Measurements from ENCODE around the gene TM9SF2. TPM values are rescaled to one million over a fixed set of nuclear protein-coding genes. Genes with fewer than 3 reads are reported as not detected.
"Not testable (repeated sequence)": the region's sequence is repeated elsewhere in the genome, so short reads cannot be mapped to it uniquely, and the experiment has no call there.

Gene TM9SF2, protein sequence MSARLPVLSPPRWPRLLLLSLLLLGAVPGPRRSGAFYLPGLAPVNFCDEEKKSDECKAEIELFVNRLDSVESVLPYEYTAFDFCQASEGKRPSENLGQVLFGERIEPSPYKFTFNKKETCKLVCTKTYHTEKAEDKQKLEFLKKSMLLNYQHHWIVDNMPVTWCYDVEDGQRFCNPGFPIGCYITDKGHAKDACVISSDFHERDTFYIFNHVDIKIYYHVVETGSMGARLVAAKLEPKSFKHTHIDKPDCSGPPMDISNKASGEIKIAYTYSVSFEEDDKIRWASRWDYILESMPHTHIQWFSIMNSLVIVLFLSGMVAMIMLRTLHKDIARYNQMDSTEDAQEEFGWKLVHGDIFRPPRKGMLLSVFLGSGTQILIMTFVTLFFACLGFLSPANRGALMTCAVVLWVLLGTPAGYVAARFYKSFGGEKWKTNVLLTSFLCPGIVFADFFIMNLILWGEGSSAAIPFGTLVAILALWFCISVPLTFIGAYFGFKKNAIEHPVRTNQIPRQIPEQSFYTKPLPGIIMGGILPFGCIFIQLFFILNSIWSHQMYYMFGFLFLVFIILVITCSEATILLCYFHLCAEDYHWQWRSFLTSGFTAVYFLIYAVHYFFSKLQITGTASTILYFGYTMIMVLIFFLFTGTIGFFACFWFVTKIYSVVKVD
- total RNA-seq: 10 to 100 TPM; 51.8 to 53.4 TPM

DNA sequence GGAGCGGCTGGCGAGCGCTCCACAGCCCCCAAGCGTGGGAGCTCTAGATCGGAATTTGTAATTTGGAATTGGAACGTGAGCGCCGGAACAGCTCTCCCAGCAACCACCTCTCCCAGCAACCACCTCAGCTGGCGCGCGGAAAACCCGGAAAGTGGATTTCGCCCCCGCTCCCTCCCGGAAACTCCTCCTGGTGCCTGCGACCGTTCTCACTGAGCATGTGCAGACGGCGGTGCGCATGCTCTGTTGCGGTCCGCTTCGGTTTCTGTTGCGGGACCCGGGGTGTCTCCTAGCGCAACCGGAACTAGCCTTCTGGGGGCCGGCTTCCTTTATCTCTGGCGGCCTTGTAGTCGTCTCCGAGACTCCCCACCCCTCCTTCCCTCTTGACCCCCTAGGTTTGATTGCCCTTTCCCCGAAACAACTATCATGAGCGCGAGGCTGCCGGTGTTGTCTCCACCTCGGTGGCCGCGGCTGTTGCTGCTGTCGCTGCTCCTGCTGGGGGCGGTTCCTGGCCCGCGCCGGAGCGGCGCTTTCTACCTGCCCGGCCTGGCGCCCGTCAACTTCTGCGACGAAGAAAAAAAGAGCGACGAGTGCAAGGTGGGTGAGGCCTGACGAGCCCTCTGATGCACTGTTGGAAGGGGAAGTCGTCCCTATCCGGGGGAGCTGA lies at the start of gene TM9SF2:
Gene TM9SF2, plus strand, starts transcription at position 289 of the 664 bp plus-strand sequence. Its CDS starts 135 bp downstream, at position 424.
- no peaks in the 10 kb centered on the region for H3K27me3 Mint-ChIP-seq
- ChIA-PET POLR2A (interaction anchor here (0.6 to 1.3 kb wide), 3 partner anchors 67 to 204 kb away, joined by 3 read pairs; no protein-coding TSS in a partner anchor), CTCF (interaction anchor here (0.6 to 6.5 kb wide), 15 partner anchors 14 to 973 kb away, joined by 3 to 62 read pairs (median 3); no protein-coding TSS in a partner anchor)
- H3K27ac Mint-ChIP-seq: peak within 1 kb of the TSS; percentile 97
- intact Hi-C loops (cut with DNase I, micrococcal nuclease): loop anchor here (1.0 to 10.0 kb wide), 6 partner anchors 105 to 586 kb away; partner anchors contain the start of genes CLYBL (in 2 of the 2), PCCA (in 1 of the 2) and UBAC2 (in 1 of the 2)
- H3K4me3 Mint-ChIP-seq: peak within 1 kb of the TSS; percentile 96
- DNase-seq (peak; percentile 97), ATAC-seq (peak; percentile 69)
- H3K4me1 Mint-ChIP-seq: peaks cover 68% of the 10 kb centered on the region
- H3K36me3 Mint-ChIP-seq (ENCODE audit: low read depth): peaks cover 10% of the 10 kb centered on the region
- peaks cover 7% of the 10 kb centered on the region for H3K9me3 Mint-ChIP-seq (ENCODE audit: low read depth)

GRCh38 chr13:99454518-99455183 lies 46.6 kb upstream of the TM9SF2 start:
- no peak overlapping the region for H3K4me3 Mint-ChIP-seq
- H3K27ac Mint-ChIP-seq: no peak overlapping the region
- no peak for ATAC-seq
- no peaks in the 10 kb centered on the region for H3K27me3 Mint-ChIP-seq
- ChIA-PET POLR2A (no interaction called here), CTCF (interaction anchor here (0.8 kb wide), 1 partner anchor 53 kb away, joined by 4 read pairs; no protein-coding TSS in a partner anchor)
- intact Hi-C loops (cut with DNase I, micrococcal nuclease): no loop called here
- peaks cover 14% of the 10 kb centered on the region for H3K4me1 Mint-ChIP-seq
- H3K36me3 Mint-ChIP-seq (ENCODE audit: low read depth): no peaks in the 10 kb centered on the region
- peaks cover 8% of the 10 kb centered on the region for H3K9me3 Mint-ChIP-seq (ENCODE audit: low read depth)
- DNase-seq: no peak

GRCh38 chr13:99459099-99459850 lies 42.0 kb upstream of the TM9SF2 start:
- H3K4me3 Mint-ChIP-seq: no peak overlapping the region
- intact Hi-C loops (cut with DNase I, micrococcal nuclease): no loop called here
- H3K36me3 Mint-ChIP-seq (ENCODE audit: low read depth): no peaks in the 10 kb centered on the region
- peaks cover 8% of the 10 kb centered on the region for H3K9me3 Mint-ChIP-seq (ENCODE audit: low read depth)
- H3K27me3 Mint-ChIP-seq: no peaks in the 10 kb centered on the region
- ATAC-seq (peak; percentile 77), DNase-seq (no peak)
- CTCF ChIA-PET: interaction anchor here (0.6 kb wide), 1 partner anchor 16 kb away, joined by 3 read pairs; no protein-coding TSS in a partner anchor
- peaks cover 18% of the 10 kb centered on the region for H3K4me1 Mint-ChIP-seq
- POLR2A ChIA-PET: no interaction called here
- no peak overlapping the region for H3K27ac Mint-ChIP-seq

DNA sequence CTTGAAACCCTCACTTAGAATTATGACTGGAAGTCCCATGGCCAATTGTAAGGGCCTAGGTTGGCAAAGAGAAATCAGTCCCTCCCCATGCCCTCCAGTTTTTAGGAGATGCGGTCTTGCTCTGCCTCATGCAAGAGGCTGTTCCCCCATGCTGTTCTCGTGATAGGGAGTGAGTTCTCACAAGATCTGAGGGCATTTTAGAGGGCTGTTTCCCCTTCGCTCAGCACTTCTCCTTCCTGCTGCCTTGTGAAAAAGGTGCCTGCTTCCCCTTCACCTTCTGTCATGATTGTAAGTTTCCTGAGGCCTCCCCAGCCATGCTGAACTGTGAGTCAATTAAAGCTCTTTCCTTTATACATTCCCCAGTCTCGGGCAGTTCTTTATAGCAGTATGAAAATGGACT lies 40.5 kb upstream of the TM9SF2 start:
- H3K27me3 Mint-ChIP-seq; H3K27ac Mint-ChIP-seq; H3K9me3 Mint-ChIP-seq (ENCODE audit: low read depth); H3K36me3 Mint-ChIP-seq (ENCODE audit: low read depth); ATAC-seq; intact Hi-C loops (cut with DNase I, micrococcal nuclease); H3K4me3 Mint-ChIP-seq; DNase-seq: not testable (repeated sequence)
- POLR2A ChIA-PET: interaction anchor here (0.7 kb wide), 1 partner anchor 8 kb away, joined by 3 read pairs; no protein-coding TSS in a partner anchor
- CTCF ChIA-PET: interaction anchor here (0.6 to 1.5 kb wide), 3 partner anchors 24 to 494 kb away, joined by 3 to 4 read pairs (median 3); partner anchors contain the start of gene TM9SF2
- H3K4me1 Mint-ChIP-seq: peaks cover 30% of the 10 kb centered on the region

DNA sequence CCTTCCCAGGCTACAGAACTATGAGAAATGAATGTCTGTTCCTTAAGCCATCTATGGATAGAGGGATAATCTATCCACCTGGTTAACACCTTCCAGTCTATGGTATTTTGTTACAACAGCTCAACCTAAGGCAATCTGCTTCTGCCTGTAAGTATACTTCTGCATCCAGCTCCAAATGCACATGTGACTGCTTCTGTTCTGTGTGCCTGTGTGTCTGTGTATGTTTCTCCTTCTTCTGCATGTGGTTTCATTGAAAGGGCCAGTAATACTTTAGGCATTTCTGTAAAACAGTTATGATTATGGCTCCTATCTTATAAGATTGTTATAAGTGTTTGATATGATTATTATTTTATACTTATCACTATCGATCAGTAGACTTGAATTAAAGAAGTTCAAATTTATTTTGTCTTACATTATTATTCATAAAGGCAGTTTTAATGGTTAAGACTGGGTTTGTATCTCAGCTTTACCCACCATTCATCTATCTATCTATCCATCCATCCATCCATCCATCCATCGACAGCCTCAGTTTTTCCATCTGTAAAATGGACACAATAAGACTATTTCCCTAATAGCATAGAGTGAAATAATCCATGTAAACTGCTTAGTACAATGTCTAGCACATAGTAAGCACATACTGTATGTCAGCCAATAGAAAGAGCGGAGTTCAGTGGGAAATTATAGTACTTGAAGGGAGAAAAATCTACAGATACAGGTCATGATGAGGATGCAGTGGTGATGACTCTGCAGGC lies 37.5 kb upstream of the TM9SF2 start:
- ATAC-seq (no peak), DNase-seq (no peak)
- intact Hi-C loops (cut with DNase I, micrococcal nuclease): loop anchor here (2.0 kb wide), 2 partner anchors 15 to 33 kb away; no protein-coding TSS in a partner anchor
- no peak overlapping the region for H3K4me3 Mint-ChIP-seq
- CTCF ChIA-PET: interaction anchor here (0.5 kb wide), 2 partner anchors 179 to 257 kb away, joined by 3 read pairs; no protein-coding TSS in a partner anchor
- H3K27ac Mint-ChIP-seq: peak overlapping the region; percentile 89
- no peaks in the 10 kb centered on the region for H3K9me3 Mint-ChIP-seq (ENCODE audit: low read depth)
- POLR2A ChIA-PET: interaction anchor here (0.5 to 0.6 kb wide), 3 partner anchors 106 to 280 kb away, joined by 3 to 5 read pairs (median 4); partner anchors contain the start of gene UBAC2
- H3K36me3 Mint-ChIP-seq (ENCODE audit: low read depth): no peaks in the 10 kb centered on the region
- H3K4me1 Mint-ChIP-seq: peaks cover 30% of the 10 kb centered on the region
- H3K27me3 Mint-ChIP-seq: no peaks in the 10 kb centered on the region

DNA sequence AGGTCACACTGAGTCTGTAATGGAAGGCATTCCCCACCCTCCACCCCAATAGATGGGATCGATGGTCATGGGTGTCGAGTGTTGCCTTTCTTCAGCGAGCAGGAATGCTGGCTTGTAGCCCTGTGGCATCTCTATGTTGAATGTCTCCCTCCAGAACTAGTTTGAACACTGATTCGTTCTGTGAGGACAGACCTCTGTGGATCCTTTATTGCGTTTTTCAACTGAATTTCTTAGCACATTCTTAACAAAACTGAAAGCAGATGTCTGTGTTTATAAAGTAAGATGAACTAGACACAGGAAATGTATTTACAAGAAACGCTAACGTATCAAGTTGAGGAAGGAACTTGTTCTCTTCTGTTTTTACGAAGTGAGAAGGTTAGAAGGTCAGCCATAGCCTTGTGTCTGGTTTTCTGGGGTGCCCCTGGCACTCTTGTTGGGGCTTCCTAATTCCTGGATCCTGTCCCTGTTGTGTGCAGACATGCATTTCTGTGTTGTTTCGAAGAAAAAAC lies 36.8 kb upstream of the TM9SF2 start:
- DNase-seq (no peak), ATAC-seq (peak; percentile 84)
- intact Hi-C loops (cut with DNase I, micrococcal nuclease): loop anchor here (2.0 kb wide), 2 partner anchors 16 to 32 kb away; no protein-coding TSS in a partner anchor
- CTCF ChIA-PET: no interaction called here
- Mint-ChIP-seq H3K27ac (peak overlapping the region; percentile 89), H3K9me3 (ENCODE audit: low read depth) (no peaks in the 10 kb centered on the region), H3K36me3 (ENCODE audit: low read depth) (no peaks in the 10 kb centered on the region), H3K4me3 (peak overlapping the region; percentile 20), H3K27me3 (peaks cover 3% of the 10 kb centered on the region), H3K4me1 (peaks cover 30% of the 10 kb centered on the region)
- POLR2A ChIA-PET: no interaction called here

- Mint-ChIP-seq H3K27ac (peak overlapping the region; percentile 89), H3K4me1 (peaks cover 28% of the 10 kb centered on the region), H3K4me3 (no peak overlapping the region), H3K9me3 (ENCODE audit: low read depth) (no peaks in the 10 kb centered on the region), H3K27me3 (peaks cover 3% of the 10 kb centered on the region), H3K36me3 (ENCODE audit: low read depth) (no peaks in the 10 kb centered on the region)
- POLR2A ChIA-PET: no interaction called here
- ATAC-seq (peak; percentile 20), DNase-seq (no peak)
- intact Hi-C loops (cut with DNase I, micrococcal nuclease): loop anchor here (2.0 kb wide), 2 partner anchors 17 to 31 kb away; no protein-coding TSS in a partner anchor
- CTCF ChIA-PET: interaction anchor here (0.8 to 3.1 kb wide), 3 partner anchors 12 to 41 kb away, joined by 5 to 19 read pairs (median 7); no protein-coding TSS in a partner anchor
These were observed 35.8 kb upstream of the TM9SF2 start for GRCh38 chr13:99465454-99465853.

GRCh38 chr13:99467764-99468163 lies 33.5 kb upstream of the TM9SF2 start:
- ChIA-PET CTCF (interaction anchor here (0.6 to 3.1 kb wide), 8 partner anchors 11 to 1677 kb away, joined by 3 to 19 read pairs (median 4); no protein-coding TSS in a partner anchor), POLR2A (interaction anchor here (0.6 kb wide), 1 partner anchor 171 kb away, joined by 4 read pairs; no protein-coding TSS in a partner anchor)
- DNase-seq: no peak
- ATAC-seq: peak; percentile 16
- H3K4me3 Mint-ChIP-seq: no peak overlapping the region
- H3K27me3 Mint-ChIP-seq: peaks cover 3% of the 10 kb centered on the region
- peaks cover 20% of the 10 kb centered on the region for H3K4me1 Mint-ChIP-seq
- H3K9me3 Mint-ChIP-seq (ENCODE audit: low read depth): no peaks in the 10 kb centered on the region
- H3K36me3 Mint-ChIP-seq (ENCODE audit: low read depth): no peaks in the 10 kb centered on the region
- no peak overlapping the region for H3K27ac Mint-ChIP-seq
- intact Hi-C loops (cut with DNase I, micrococcal nuclease): no loop called here

DNA sequence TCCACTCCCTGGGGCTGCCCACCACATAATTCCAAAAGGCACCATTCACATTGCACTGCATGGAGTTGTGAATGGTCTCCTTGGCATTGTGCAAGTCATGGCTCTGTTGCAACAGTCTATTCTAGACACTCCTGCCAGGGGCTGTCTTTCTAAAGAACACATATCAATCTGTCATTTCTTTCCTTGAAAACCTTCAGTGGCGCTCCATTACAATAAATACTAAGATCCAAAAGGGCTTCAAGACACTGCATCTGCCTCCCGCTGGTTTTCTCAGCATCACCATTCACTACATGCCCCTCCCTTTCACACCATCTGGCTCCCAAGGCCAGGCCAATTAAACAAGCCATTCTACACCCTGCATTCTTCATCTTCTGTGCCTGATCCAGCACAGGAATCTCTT lies 32.2 kb upstream of the TM9SF2 start:
- H3K27ac Mint-ChIP-seq: no peak overlapping the region
- ChIA-PET POLR2A (no interaction called here), CTCF (no interaction called here)
- no peak for DNase-seq
- H3K4me1 Mint-ChIP-seq: peaks cover 15% of the 10 kb centered on the region
- no peak overlapping the region for H3K4me3 Mint-ChIP-seq
- intact Hi-C loops (cut with DNase I, micrococcal nuclease): no loop called here
- no peaks in the 10 kb centered on the region for H3K9me3 Mint-ChIP-seq (ENCODE audit: low read depth)
- ATAC-seq: no peak
- peaks cover 3% of the 10 kb centered on the region for H3K27me3 Mint-ChIP-seq
- no peaks in the 10 kb centered on the region for H3K36me3 Mint-ChIP-seq (ENCODE audit: low read depth)

Measured in activated CD4-positive, alpha-beta T cell treated with anti-CD3 and anti-CD28 coated beads for 36 hours (primary cell).